HUES6 (cell line): ENCODE results near the gene BICD1.

Experiments
- H3K27ac ChIP-seq: 2 replicates; pipeline ENCODE4 v1.7.0; 2013; ENCODE audit warnings: low read depth, mild to moderate bottlenecking, low read length, inconsistent platforms
- H3K27me3 ChIP-seq: 2 replicates; pipeline ENCODE4 v1.6.1; 2013; ENCODE audit warnings: low read length; ENCODE audit not compliant: control insufficient read depth, insufficient read depth
- H3K36me3 ChIP-seq: 2 replicates; pipeline ENCODE4 v1.6.1; 2013; ENCODE audit warnings: low read length; ENCODE audit not compliant: control insufficient read depth, insufficient read depth
- H3K4me1 ChIP-seq: 2 replicates; pipeline ENCODE4 v1.6.1; 2013; ENCODE audit warnings: low read length; ENCODE audit not compliant: control insufficient read depth, insufficient read depth
- H3K4me3 ChIP-seq: 2 replicates; pipeline ENCODE4 v1.5.1; 2013; ENCODE audit warnings: low read depth, low read length
- H3K9ac ChIP-seq: one replicate; pipeline ENCODE4 v1.6.1; 2013; ENCODE audit warnings: mild to moderate bottlenecking, low read length
- H3K9me3 ChIP-seq: 2 replicates; pipeline ENCODE4 v1.6.1; 2013; ENCODE audit warnings: low read depth, low read length; ENCODE audit not compliant: control insufficient read depth, insufficient read depth

BICD1 gene

GRCh38 chr12:32344047-32344446 lies 237.4 kb downstream of the BICD1 start:
- H3K9me3 ChIP-seq, result no peaks in the 10 kb centered on the region
- H3K4me3 ChIP-seq, result no peak overlapping the region
- peaks cover 29% of the 10 kb centered on the region for H3K36me3 ChIP-seq
- H3K27me3 ChIP-seq, result no peaks in the 10 kb centered on the region
- H3K4me1 ChIP-seq, result peaks cover 2% of the 10 kb centered on the region; the same call in 1 of the 2 replicates
- H3K27ac ChIP-seq, result no peak overlapping the region
- no peak overlapping the region for H3K9ac ChIP-seq

- H3K9ac ChIP-seq, result no peak overlapping the region
- no peaks in the 10 kb centered on the region for H3K9me3 ChIP-seq
- no peaks in the 10 kb centered on the region for H3K27me3 ChIP-seq
- H3K36me3 ChIP-seq, result peaks cover 14% of the 10 kb centered on the region; the same call in 1 of the 2 replicates
- no peak overlapping the region for H3K27ac ChIP-seq
- H3K4me1 ChIP-seq, result no peaks in the 10 kb centered on the region
- no peak overlapping the region for H3K4me3 ChIP-seq
These were observed 246.9 kb downstream of the BICD1 start for GRCh38 chr12:32353540-32353939.

- H3K4me1 ChIP-seq, result peaks cover 5% of the 10 kb centered on the region; the same call in 1 of the 2 replicates
- no peak overlapping the region for H3K27ac ChIP-seq
- no peak overlapping the region for H3K4me3 ChIP-seq
- no peaks in the 10 kb centered on the region for H3K27me3 ChIP-seq
- H3K9me3 ChIP-seq, result no peaks in the 10 kb centered on the region
- peaks cover 13% of the 10 kb centered on the region; the same call in 1 of the 2 replicates for H3K36me3 ChIP-seq
- no peak overlapping the region for H3K9ac ChIP-seq
These were observed 251.1 kb downstream of the BICD1 start for GRCh38 chr12:32357601-32358249.

- H3K36me3 ChIP-seq, result peaks cover 13% of the 10 kb centered on the region; the same call in 1 of the 2 replicates
- no peak overlapping the region for H3K27ac ChIP-seq
- H3K4me1 ChIP-seq, result peaks cover 18% of the 10 kb centered on the region
- no peak overlapping the region for H3K4me3 ChIP-seq
- no peak overlapping the region for H3K9ac ChIP-seq
- no peaks in the 10 kb centered on the region for H3K27me3 ChIP-seq
- H3K9me3 ChIP-seq, result no peaks in the 10 kb centered on the region
These were observed 254.3 kb downstream of the BICD1 start for GRCh38 chr12:32360956-32361355.

GRCh38 chr12:32362892-32363291 lies 256.2 kb downstream of the BICD1 start:
- no peak overlapping the region for H3K9ac ChIP-seq
- no peaks in the 10 kb centered on the region for H3K9me3 ChIP-seq
- peaks cover 18% of the 10 kb centered on the region for H3K4me1 ChIP-seq
- H3K36me3 ChIP-seq, result peaks cover 9% of the 10 kb centered on the region; the same call in 1 of the 2 replicates
- no peak overlapping the region for H3K4me3 ChIP-seq
- no peaks in the 10 kb centered on the region for H3K27me3 ChIP-seq
- H3K27ac ChIP-seq, result no peak overlapping the region

GRCh38 chr12:32365473-32366064 lies 258.9 kb downstream of the BICD1 start:
- Histone ChIP-seq H3K27ac (0 out of 2 replicates have a peak overlapping the region, but pooled peaks have one; percentile 11), H3K9ac (no peak overlapping the region), H3K4me3 (no peak overlapping the region), H3K36me3 (peaks cover 12% of the 10 kb centered on the region; the same call in 1 of the 2 replicates), H3K9me3 (no peaks in the 10 kb centered on the region), H3K4me1 (peaks cover 18% of the 10 kb centered on the region), H3K27me3 (no peaks in the 10 kb centered on the region)

- no peak overlapping the region for H3K4me3 ChIP-seq
- no peaks in the 10 kb centered on the region for H3K9me3 ChIP-seq
- no peak overlapping the region for H3K27ac ChIP-seq
- H3K4me1 ChIP-seq, result peaks cover 18% of the 10 kb centered on the region
- no peak overlapping the region for H3K9ac ChIP-seq
- no peaks in the 10 kb centered on the region for H3K27me3 ChIP-seq
- peaks cover 9% of the 10 kb centered on the region; the same call in 1 of the 2 replicates for H3K36me3 ChIP-seq
These were observed 260.1 kb downstream of the BICD1 start for GRCh38 chr12:32366714-32367113.

- no peaks in the 10 kb centered on the region for H3K27me3 ChIP-seq
- peaks cover 8% of the 10 kb centered on the region; the same call in 1 of the 2 replicates for H3K36me3 ChIP-seq
- H3K9me3 ChIP-seq, result no peaks in the 10 kb centered on the region
- no peak overlapping the region for H3K9ac ChIP-seq
- H3K4me1 ChIP-seq, result peaks cover 16% of the 10 kb centered on the region
- H3K27ac ChIP-seq, result no peak overlapping the region
- no peak overlapping the region for H3K4me3 ChIP-seq
These were observed 260.7 kb downstream of the BICD1 start for GRCh38 chr12:32367381-32367780.

- no peak overlapping the region for H3K9ac ChIP-seq
- no peaks in the 10 kb centered on the region for H3K27me3 ChIP-seq
- H3K4me3 ChIP-seq, result no peak overlapping the region
- no peaks in the 10 kb centered on the region for H3K9me3 ChIP-seq
- H3K36me3 ChIP-seq, result peaks cover 8% of the 10 kb centered on the region; the same call in 1 of the 2 replicates
- peaks cover 7% of the 10 kb centered on the region for H3K4me1 ChIP-seq
- no peak overlapping the region for H3K27ac ChIP-seq
These were observed 262.6 kb downstream of the BICD1 start for GRCh38 chr12:32369202-32369601.

- no peaks in the 10 kb centered on the region for H3K9me3 ChIP-seq
These were observed 270.9 kb downstream of the BICD1 start for GRCh38 chr12:32377344-32378055.

GRCh38 chr12:32379213-32379612 lies 272.6 kb downstream of the BICD1 start:
- no peaks in the 10 kb centered on the region for H3K36me3 ChIP-seq
- H3K4me3 ChIP-seq, result no peak overlapping the region
- peaks cover 10% of the 10 kb centered on the region for H3K4me1 ChIP-seq
- no peak overlapping the region for H3K9ac ChIP-seq
- H3K9me3 ChIP-seq, result no peaks in the 10 kb centered on the region
- no peak overlapping the region for H3K27ac ChIP-seq
- H3K27me3 ChIP-seq, result no peaks in the 10 kb centered on the region

More at GRCh38 chr12:32377344-32378055, 270.9 kb downstream of the BICD1 start:
- Histone ChIP-seq H3K27ac (no peak overlapping the region), H3K9ac (no peak overlapping the region), H3K4me3 (no peak overlapping the region), H3K4me1 (peaks cover 10% of the 10 kb centered on the region), H3K27me3 (no peaks in the 10 kb centered on the region), H3K36me3 (no peaks in the 10 kb centered on the region)
